ENCODE results near the gene ANKUB1. TPM values are rescaled to one million over a fixed set of nuclear protein-coding genes. Genes with fewer than 3 reads are reported as not detected.

ANKUB1 gene
- total RNA-seq, 3 donors from 2014 or later (not counting 1 experiment from before 2014, with no cell fraction given) = not detected

DNA sequence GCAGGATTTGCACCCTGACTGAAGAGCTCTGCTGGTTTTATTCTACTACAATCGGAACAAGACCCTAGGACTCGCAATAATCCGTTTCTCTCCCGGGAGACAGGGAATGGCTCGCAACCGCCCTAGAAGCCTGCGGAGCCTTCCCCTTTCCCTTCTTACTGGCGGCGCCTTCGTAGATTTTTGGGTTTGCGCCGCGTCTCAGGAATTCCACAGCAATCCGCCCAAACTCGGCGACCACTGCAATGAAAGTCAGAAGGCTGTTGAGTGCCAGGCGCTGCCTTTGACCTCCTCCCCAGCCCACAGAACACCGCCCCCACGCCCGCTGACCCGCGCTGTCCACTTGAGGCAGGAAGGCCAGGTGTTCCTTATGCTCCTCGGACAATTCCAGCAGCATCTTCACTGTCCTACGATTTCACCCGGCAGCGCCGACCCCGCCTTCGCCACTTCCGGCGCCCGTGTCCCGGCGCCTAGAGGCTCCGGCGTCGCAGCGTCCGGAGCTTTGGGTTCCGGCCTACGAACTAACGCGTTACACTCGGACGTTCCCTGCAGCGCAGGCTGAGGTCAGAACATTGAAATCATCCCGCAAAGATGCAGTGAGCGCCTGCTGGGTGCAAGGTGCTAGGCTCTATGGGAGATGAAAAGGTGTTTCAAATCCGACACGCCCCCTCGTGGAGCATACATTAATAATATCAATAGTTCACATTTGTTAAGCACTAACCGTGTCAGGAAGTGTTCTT lies 40.1 kb downstream of the ANKUB1 start, which contains the start of gene COMMD2:
TSS of gene COMMD2 (minus strand) at position 439 of the 737 bp plus-strand sequence. CDS start at position 394, 45 bp downstream.
- peaks cover 14 to 15% of the 10 kb centered on the region in 2 donors for H3K27me3 Mint-ChIP-seq (ENCODE audit: low read depth in 2 of 2)
- under 1% methylated on average over 48 of the region's 52 CpGs for WGBS (ENCODE audit: insufficient coverage)
- DNase-seq = peak; percentile 65 to 87
- Histone ChIP-seq H3K9me3 (ENCODE audit: control insufficient read depth, insufficient read depth, low read length) (no peaks in the 10 kb centered on the region), H3K36me3 (ENCODE audit: control insufficient read depth, insufficient read depth, low read length) (peaks cover 14% of the 10 kb centered on the region), H3K4me1 (ENCODE audit: control insufficient read depth, insufficient read depth, low read length) (peaks cover 4% of the 10 kb centered on the region), H3K27me3 (ENCODE audit: control insufficient read depth, insufficient read depth, low read length) (no peaks in the 10 kb centered on the region), H3K4me3 (ENCODE audit: low read length) (peak within 1 kb of the TSS; percentile 64), H3K27ac (ENCODE audit: low read length) (peak within 1 kb of the TSS; percentile 48)
- no peaks in the 10 kb centered on the region for H3K9me3 Mint-ChIP-seq
- H3K4me1 Mint-ChIP-seq = peaks cover 24 to 27% of the 10 kb centered on the region in 2 donors
- H3K27ac Mint-ChIP-seq = peak within 1 kb of the TSS; percentile 84 to 95
- TF ChIP-seq, protein P1, sequence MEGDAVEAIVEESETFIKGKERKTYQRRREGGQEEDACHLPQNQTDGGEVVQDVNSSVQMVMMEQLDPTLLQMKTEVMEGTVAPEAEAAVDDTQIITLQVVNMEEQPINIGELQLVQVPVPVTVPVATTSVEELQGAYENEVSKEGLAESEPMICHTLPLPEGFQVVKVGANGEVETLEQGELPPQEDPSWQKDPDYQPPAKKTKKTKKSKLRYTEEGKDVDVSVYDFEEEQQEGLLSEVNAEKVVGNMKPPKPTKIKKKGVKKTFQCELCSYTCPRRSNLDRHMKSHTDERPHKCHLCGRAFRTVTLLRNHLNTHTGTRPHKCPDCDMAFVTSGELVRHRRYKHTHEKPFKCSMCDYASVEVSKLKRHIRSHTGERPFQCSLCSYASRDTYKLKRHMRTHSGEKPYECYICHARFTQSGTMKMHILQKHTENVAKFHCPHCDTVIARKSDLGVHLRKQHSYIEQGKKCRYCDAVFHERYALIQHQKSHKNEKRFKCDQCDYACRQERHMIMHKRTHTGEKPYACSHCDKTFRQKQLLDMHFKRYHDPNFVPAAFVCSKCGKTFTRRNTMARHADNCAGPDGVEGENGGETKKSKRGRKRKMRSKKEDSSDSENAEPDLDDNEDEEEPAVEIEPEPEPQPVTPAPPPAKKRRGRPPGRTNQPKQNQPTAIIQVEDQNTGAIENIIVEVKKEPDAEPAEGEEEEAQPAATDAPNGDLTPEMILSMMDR (IDR thresholded peaks at IDR 0.05) = peak; percentile 52
- peaks cover 9% of the 10 kb centered on the region for H3K36me3 Mint-ChIP-seq
- intact Hi-C loops (cut with micrococcal nuclease) = loop anchor here (1.0 kb wide), 1 partner anchor 61 kb away; the partner anchor contains the start of gene RNF13
- H3K4me3 Mint-ChIP-seq = peak within 1 kb of the TSS; percentile 98
- ATAC-seq = peak; percentile 95 to 98 (median 97)

DNA sequence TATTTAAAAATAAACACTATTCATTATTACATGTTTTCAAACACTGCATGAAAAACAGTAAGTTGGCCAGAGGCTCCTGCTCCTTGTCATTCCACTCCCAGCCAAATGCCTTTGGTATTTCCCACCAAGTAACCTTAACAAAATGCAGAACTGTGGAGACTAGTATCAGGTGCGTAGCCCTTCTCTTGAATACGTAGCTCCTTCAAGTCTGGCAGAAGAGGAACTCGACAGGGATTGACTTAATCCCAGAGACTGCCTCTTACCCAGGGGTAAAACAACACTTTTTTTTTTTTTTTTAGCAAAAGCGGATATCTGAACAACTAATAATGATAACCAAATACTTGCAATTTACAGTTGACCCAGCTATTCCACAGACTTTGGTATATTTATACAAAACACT lies 40.8 kb downstream of the ANKUB1 start:
- Mint-ChIP-seq H3K4me1 (peaks cover 27% of the 10 kb centered on the region in 2 donors), H3K36me3 (peaks cover 14% of the 10 kb centered on the region), H3K27ac (peak overlapping the region; percentile 84 to 95), H3K27me3 (ENCODE audit: low read depth in 2 of 2) (peaks cover 8 to 9% of the 10 kb centered on the region in 2 donors), H3K4me3 (peak overlapping the region; percentile 98), H3K9me3 (no peaks in the 10 kb centered on the region)
- Histone ChIP-seq H3K9me3 (ENCODE audit: control insufficient read depth, insufficient read depth, low read length) (no peaks in the 10 kb centered on the region), H3K27me3 (ENCODE audit: control insufficient read depth, insufficient read depth, low read length) (no peaks in the 10 kb centered on the region), H3K4me1 (ENCODE audit: control insufficient read depth, insufficient read depth, low read length) (peaks cover 4% of the 10 kb centered on the region), H3K36me3 (ENCODE audit: control insufficient read depth, insufficient read depth, low read length) (peaks cover 19% of the 10 kb centered on the region), H3K4me3 (ENCODE audit: low read length) (peak overlapping the region; percentile 64), H3K27ac (ENCODE audit: low read length) (no peak overlapping the region)
- intact Hi-C loops (cut with micrococcal nuclease) = no loop called here
- DNase-seq (peak in 1 of 2 donors; percentile 28), ATAC-seq (no peak)
- 12% methylated on average over 4 of the region's 4 CpGs for WGBS (ENCODE audit: insufficient coverage)
- TF ChIP-seq, protein P1 (IDR thresholded peaks at IDR 0.05) = no peak

DNA sequence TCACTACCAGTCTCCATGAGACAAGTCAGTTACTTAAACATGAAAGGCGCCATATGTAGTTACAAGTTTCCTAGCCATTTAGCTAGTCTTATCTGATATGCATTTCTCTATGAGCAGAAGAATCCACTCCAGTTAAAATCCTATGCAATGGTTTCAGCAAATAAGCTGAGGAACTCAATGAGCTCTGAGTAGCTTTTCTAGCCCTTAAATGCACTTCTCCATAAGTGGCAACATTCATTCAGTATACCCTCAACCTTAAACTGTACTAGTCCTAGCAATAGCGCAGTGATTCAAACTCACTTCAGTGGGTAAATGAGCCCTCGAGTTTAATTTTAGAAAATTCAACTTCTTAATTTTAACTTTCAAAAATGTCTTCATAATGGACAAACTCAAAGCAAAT lies 47.7 kb downstream of the ANKUB1 start:
- WGBS (ENCODE audit: insufficient coverage) = 97% methylated on average over 3 of the region's 3 CpGs
- H3K36me3 Mint-ChIP-seq = peaks cover 22% of the 10 kb centered on the region
- H3K4me3 ChIP-seq (ENCODE audit: low read length) = no peak overlapping the region

More for the DNA sequence above, 47.7 kb downstream of the ANKUB1 start:
- no peaks in the 10 kb centered on the region for H3K4me1 ChIP-seq (ENCODE audit: control insufficient read depth, insufficient read depth, low read length)
- ATAC-seq (no peak), DNase-seq (no peak)
- Mint-ChIP-seq H3K27me3 (ENCODE audit: low read depth in 2 of 2) (no peaks in the 10 kb centered on the region), H3K4me3 (no peak overlapping the region), H3K4me1 (peaks cover 6 to 18% of the 10 kb centered on the region in 2 donors), H3K9me3 (no peaks in the 10 kb centered on the region), H3K27ac (no peak overlapping the region)
- H3K27me3 ChIP-seq (ENCODE audit: control insufficient read depth, insufficient read depth, low read length) = no peaks in the 10 kb centered on the region
- H3K36me3 ChIP-seq (ENCODE audit: control insufficient read depth, insufficient read depth, low read length) = peaks cover 55% of the 10 kb centered on the region
- no peak overlapping the region for H3K27ac ChIP-seq (ENCODE audit: low read length)
- TF ChIP-seq, protein P1 (IDR thresholded peaks at IDR 0.05) = no peak
- no peaks in the 10 kb centered on the region for H3K9me3 ChIP-seq (ENCODE audit: control insufficient read depth, insufficient read depth, low read length)
- intact Hi-C loops (cut with micrococcal nuclease) = no loop called here
